Measurements from ENCODE around the gene COQ8B.

Gene COQ8B

DNA sequence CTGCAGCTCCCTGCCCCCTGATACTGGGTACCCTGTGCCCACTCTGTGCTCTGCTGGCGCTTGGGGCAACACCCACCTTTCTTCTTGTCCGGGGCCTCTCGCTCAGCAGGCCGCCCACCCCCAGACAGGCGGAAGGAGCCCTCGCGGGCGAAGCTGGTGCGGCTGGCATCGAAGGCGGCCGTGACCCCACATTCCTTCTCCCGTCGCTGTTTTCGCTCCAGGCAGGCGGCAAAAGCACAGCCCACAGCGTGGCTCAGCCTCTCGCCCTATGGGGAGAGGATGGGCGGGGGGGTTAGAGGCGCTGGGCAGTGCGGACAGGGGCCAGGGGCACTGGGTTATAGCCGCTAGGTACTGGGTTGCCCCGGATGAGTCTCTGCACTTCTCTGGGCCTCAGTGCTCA is 39.5 kb downstream of the COQ8B start:
- DNase-seq (ENCODE audit: insufficient read length, low spot score) (no peak), FAIRE-seq (no peak)
- TF ChIP-seq CTCF (IDR thresholded peaks at IDR 0.05; ENCODE audit: insufficient read depth, missing control alignments): no peak

GRCh38 chr19:40674291-40674690 is 42.4 kb downstream of the COQ8B start:
- DNase-seq (ENCODE audit: insufficient read length, low spot score) (no peak), FAIRE-seq (no peak)
- no peak for TF ChIP-seq CTCF (IDR thresholded peaks at IDR 0.05; ENCODE audit: insufficient read depth, missing control alignments)

DNA sequence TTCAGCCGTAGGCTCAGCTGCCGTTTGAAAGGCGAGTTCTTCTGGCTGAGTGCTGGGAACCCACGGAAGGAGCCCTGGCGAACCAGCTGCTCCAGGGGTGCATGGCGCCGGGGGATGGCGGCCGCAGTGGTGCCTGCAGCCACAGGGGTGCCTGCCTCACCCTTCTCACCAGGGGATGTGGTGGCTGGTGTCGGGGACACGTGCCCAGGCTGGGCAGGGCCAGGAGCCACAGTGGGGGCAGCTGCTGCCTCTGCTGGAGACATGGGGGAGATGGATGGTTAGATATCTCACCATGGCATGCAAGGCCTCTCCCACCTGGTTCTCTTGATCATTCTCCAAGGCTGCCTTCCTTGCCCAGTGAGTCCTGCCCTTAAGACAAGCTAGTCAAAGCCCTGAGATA is 43.3 kb downstream of the COQ8B start:
- DNase-seq (ENCODE audit: insufficient read length, low spot score) (no peak), FAIRE-seq (no peak)
- TF ChIP-seq CTCF (IDR thresholded peaks at IDR 0.05; ENCODE audit: insufficient read depth, missing control alignments): no peak

DNA sequence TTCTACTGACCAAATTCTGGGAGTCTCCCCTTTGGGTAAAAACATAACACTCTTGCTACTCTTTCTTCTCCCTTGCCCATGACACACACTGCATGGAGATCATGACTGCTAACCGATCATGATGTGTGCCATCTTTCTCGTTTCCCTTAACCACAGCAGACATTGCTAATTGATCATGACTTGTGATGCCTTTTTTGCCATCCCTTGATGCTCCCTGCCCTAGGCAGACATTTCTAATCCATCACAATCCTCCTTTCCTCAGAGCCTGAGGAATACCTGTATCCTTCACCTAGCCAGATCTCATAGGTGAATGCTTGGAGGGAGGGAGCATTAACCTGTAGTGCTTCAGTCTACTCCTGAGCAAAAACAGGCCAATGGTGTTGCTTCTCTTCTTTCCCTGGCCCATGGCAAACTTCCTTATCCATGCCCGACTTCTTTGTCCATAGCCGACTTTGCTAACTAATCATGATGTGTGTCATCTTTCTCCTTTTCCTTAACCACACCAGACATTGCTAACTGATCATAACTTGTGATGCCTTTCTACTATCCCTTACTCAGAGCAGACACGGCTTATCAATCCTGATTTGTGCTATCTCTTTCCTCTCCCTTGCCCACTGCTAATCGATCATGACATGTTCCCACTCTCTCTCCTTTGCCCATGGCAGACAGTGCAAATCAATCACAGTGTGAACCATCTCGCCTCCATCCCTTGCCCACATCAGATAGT is 44.0 kb downstream of the COQ8B start:
- TF ChIP-seq CTCF (IDR thresholded peaks at IDR 0.05; ENCODE audit: insufficient read depth, missing control alignments): no peak
- no peak for DNase-seq (ENCODE audit: insufficient read length, low spot score)
- no peak for FAIRE-seq

- DNase-seq (ENCODE audit: insufficient read length, low spot score): no peak
- FAIRE-seq: no peak
- no peak for TF ChIP-seq CTCF (IDR thresholded peaks at IDR 0.05; ENCODE audit: insufficient read depth, missing control alignments)
Measured at GRCh38 chr19:40672038-40672437, 44.6 kb downstream of the COQ8B start.

- FAIRE-seq: no peak
Measured at GRCh38 chr19:40671404-40671803, 45.3 kb downstream of the COQ8B start.

More at GRCh38 chr19:40671404-40671803, 45.3 kb downstream of the COQ8B start:
- DNase-seq (ENCODE audit: insufficient read length, low spot score): no peak
- TF ChIP-seq CTCF (IDR thresholded peaks at IDR 0.05; ENCODE audit: insufficient read depth, missing control alignments): no peak
